Activated T-helper 1 cell treated with anti-CD3 and anti-CD28 coated beads, Interleukin-12 subunit alpha, Interleukin-12 subunit beta, Interleukin-2, Interleukin-4 antibody, amounts not matched to agents 30 ng/mL and 10 ng/mL and 1 ng/mL, durations not matched to agents 14 hours and 24 hours and 36 hours (primary cell): ENCODE measurements around the gene PICALM. TPM values are rescaled to one million over a fixed set of nuclear protein-coding genes. Genes with fewer than 3 reads are reported as not detected.
A peak's percentile ranks its signal among the peaks of the same experiment; 100 is the strongest.

Experiments used
- DNase-seq: peaks from one replicate; pipeline ENCODE4 v3.0.0; 2021; ENCODE audit warnings: low spot score
- H3K27ac Mint-ChIP-seq: one replicate; pipeline ENCODE4 v1.8.0; 2021; ENCODE audit warnings: mild to moderate bottlenecking, mixed read lengths
- H3K27me3 Mint-ChIP-seq: one replicate; pipeline ENCODE4 v1.8.0; 2022; ENCODE audit warnings: mild to moderate bottlenecking, moderate library complexity, mixed read lengths; ENCODE audit not compliant: insufficient read depth
- H3K36me3 Mint-ChIP-seq: one replicate; pipeline ENCODE4 v1.8.0; 2021; ENCODE audit warnings: low read depth, mixed read lengths
- H3K4me1 Mint-ChIP-seq: one replicate; pipeline ENCODE4 v1.8.0; 2021; ENCODE audit warnings: low read depth, mixed read lengths
- H3K4me3 Mint-ChIP-seq: one replicate; pipeline ENCODE4 v1.8.0; 2021; ENCODE audit warnings: mild to moderate bottlenecking, moderate library complexity, mixed read lengths
- H3K9me3 Mint-ChIP-seq: one replicate; pipeline ENCODE4 v1.8.0; 2021; ENCODE audit warnings: mixed read lengths
- intact Hi-C: fragments of 100-400 bp; cut with micrococcal nuclease; formaldehyde crosslinking; loops from one replicate; pipeline ENCODE4 v1.15.1; 2024
- total RNA-seq: library from RNA; stranded (reverse); gene quantifications from 2 replicates; pipeline ENCODE4 v1.2.3, GENCODE V29; 2022

The PICALM gene
- total RNA-seq, 1 donor from 2014 or later: 177 TPM

DNA sequence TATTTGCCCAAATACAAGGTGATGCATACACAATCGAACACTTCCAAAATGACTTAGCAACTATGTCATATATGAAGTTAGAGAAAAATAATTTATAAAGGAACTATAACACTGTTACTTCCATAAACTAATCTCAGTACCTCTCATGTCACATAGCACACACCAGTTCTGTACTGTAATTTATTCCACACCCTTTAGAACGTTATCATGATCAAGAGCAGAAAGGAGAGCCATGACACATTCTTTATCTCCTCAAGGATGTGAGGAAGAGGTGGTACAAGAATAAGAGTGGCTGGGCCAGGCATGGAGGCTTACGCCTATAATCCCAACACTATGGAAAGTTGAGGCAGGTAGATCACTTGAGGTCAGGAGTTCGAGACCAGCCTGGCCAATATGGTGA lies 31.1 kb downstream of the PICALM start:
- no peaks in the 10 kb centered on the region for H3K9me3 Mint-ChIP-seq
- peak overlapping the region; percentile 6 for H3K27ac Mint-ChIP-seq
- H3K4me3 Mint-ChIP-seq: no peak overlapping the region
- H3K36me3 Mint-ChIP-seq: peaks cover 5% of the 10 kb centered on the region
- DNase-seq: no peak
- peaks cover 44% of the 10 kb centered on the region for H3K4me1 Mint-ChIP-seq
- H3K27me3 Mint-ChIP-seq: no peaks in the 10 kb centered on the region
- intact Hi-C loops: no loop called here

DNA sequence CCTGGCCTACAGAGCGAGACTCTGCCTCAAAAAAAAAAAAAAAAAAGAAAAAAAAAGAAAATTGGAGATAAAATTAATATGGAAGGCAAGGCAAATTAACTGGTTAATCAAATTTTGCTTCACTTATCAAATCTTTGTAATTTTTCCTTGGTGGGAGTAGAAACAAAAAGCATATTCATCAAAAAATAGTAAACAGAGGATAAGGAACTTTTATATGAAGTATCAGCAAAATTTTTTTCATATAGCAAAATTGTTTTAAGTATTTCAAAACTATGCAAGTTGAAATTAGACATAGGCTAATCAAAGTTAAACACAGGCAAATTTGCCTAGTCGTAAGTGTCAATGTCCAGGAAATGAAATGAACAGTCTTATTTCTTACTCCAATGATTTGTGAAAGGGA lies 33.0 kb downstream of the PICALM start:
- no peak overlapping the region for H3K4me3 Mint-ChIP-seq
- H3K4me1 Mint-ChIP-seq: peaks cover 41% of the 10 kb centered on the region

DNA sequence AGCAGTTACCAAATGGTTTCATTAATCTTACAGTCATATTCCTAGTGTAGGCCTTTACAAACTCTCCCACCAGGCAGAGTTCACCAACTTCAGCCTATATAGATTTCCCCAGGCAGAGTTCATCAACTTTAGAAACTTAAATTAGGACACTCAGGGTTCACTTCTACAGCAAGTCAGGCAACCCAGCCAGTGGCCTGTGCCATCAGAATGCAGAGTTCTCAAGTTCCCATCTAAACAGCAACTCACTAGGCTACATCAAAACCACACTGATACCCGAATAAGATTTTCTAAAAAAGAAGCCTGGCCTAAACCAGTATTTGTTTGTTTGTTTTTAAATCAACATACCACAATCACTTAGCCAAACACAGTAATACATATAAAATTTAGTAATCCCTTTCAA lies 33.7 kb downstream of the PICALM start:
- Mint-ChIP-seq H3K4me3 (no peak overlapping the region), H3K27ac (no peak overlapping the region), H3K4me1 (peaks cover 40% of the 10 kb centered on the region), H3K36me3 (peaks cover 14% of the 10 kb centered on the region), H3K9me3 (no peaks in the 10 kb centered on the region), H3K27me3 (no peaks in the 10 kb centered on the region)
- DNase-seq: no peak
- intact Hi-C loops: no loop called here

More for the DNA sequence above, 33.0 kb downstream of the PICALM start:
- intact Hi-C loops: no loop called here
- Mint-ChIP-seq H3K36me3 (peaks cover 10% of the 10 kb centered on the region), H3K27me3 (no peaks in the 10 kb centered on the region), H3K27ac (no peak overlapping the region), H3K9me3 (no peaks in the 10 kb centered on the region)
- DNase-seq: no peak

DNA sequence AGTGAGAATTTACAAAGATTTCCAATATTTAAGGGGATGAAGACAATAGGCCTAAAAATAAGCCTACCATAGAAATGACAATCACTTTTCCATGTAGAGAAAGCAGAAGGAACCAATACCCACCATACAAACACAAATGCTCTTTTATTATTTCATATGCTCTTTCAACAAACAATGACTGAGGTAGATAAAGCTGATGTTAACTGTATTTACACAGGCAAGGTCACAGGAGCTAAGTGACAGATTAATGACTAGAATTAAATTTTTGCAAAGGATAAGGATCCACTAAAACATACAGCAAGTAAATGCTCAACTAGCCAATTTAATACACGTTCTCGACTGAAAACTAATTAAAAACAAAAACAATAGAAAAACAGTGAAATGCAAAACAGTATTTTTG lies 34.2 kb downstream of the PICALM start:
- intact Hi-C loops: loop anchor here (1.0 kb wide), 1 partner anchor 8 kb away; no protein-coding TSS in a partner anchor
- no peak for DNase-seq
- H3K4me3 Mint-ChIP-seq: no peak overlapping the region
- H3K9me3 Mint-ChIP-seq: no peaks in the 10 kb centered on the region
- H3K36me3 Mint-ChIP-seq: peaks cover 15% of the 10 kb centered on the region
- peaks cover 36% of the 10 kb centered on the region for H3K4me1 Mint-ChIP-seq
- H3K27me3 Mint-ChIP-seq: no peaks in the 10 kb centered on the region
- H3K27ac Mint-ChIP-seq: no peak overlapping the region

DNA sequence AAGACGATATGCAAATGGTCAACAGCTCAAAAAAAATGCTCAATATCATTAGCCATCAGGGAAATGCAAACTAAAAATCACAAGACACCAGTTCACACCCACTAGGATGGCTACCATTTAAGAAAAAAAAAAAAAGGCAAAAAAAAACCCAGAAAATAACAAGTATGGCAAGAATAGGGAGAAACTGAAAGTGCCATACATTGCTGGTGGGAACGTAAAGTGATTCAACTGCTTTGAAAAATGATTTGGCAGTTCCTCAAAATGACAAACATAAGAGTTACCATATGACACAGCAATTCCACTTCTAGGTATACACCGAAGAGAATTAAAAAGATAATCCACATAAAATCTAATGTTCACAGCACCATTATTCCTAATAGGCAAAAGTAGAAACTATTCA lies 47.5 kb downstream of the PICALM start:
- Mint-ChIP-seq H3K4me1 (peaks cover 56% of the 10 kb centered on the region), H3K27me3 (no peaks in the 10 kb centered on the region), H3K36me3 (peaks cover 60% of the 10 kb centered on the region), H3K4me3 (no peak overlapping the region), H3K9me3 (no peaks in the 10 kb centered on the region), H3K27ac (peak overlapping the region; percentile 75)
- intact Hi-C loops: loop anchor here (2.0 to 5.0 kb wide), 2 partner anchors 15 to 74 kb away; no protein-coding TSS in a partner anchor
- no peak for DNase-seq

DNA sequence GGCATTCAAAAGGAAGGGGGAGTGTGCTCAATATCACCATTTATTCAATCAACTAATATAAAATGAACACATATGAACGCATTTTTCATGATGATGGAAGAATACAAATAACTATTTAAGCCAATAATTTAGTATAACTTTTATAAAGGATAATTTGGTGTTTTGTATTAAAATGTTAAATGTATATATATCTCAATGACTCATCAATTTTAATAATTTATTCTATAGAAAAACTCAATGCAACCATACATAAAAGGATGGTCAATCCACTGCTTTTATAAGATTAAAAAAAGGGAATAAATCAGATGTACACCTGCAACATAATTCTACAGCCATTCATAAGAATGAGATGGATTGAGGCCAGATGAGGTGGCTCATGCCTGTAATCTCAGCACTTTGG lies 50.6 kb downstream of the PICALM start:
- Mint-ChIP-seq H3K27ac (no peak overlapping the region), H3K4me3 (no peak overlapping the region), H3K4me1 (peaks cover 59% of the 10 kb centered on the region), H3K27me3 (no peaks in the 10 kb centered on the region), H3K9me3 (no peaks in the 10 kb centered on the region), H3K36me3 (peaks cover 53% of the 10 kb centered on the region)
- no peak for DNase-seq
- intact Hi-C loops: no loop called here

DNA sequence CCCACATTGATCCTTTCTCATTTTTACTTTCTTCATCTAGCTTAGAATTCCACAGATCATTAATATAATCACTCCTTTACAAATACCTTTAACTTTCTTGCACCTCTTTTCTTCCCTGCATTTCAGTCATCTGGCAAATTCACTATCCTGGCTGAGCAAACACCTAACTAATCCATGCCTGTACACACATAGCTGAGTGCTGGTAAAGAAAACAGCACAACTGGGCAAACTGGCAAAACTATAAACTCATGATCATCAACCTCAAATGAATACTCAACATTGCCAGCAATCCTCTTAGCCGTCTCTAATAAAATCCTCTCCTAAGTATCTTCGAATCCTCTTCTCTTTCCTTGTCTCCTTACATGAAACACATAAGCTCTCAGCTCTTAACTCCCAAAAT lies 52.4 kb downstream of the PICALM start:
- Mint-ChIP-seq H3K27me3 (no peaks in the 10 kb centered on the region), H3K27ac (peak overlapping the region; percentile 63), H3K4me3 (no peak overlapping the region), H3K4me1 (peaks cover 41% of the 10 kb centered on the region), H3K9me3 (no peaks in the 10 kb centered on the region), H3K36me3 (peaks cover 39% of the 10 kb centered on the region)
- no peak for DNase-seq
- intact Hi-C loops: no loop called here

DNA sequence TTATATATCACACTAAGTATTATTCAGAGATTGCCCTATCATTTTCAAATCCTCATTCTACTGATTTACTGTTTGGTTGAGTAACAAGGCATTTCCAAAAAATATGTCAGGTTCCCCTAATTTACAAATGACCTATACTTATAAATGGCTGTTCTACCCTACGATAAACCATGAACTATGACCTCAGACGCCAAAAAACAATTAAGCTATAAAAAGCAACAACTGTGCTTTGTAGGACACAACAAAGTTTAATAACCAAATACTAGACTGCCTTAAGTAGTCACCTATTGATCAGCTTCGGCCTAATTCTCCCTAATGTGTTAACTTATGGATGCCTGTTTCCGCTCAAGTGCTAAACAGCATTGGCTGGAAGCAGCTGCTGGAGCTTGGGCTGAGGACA lies 53.2 kb downstream of the PICALM start:
- no peaks in the 10 kb centered on the region for H3K27me3 Mint-ChIP-seq
- peaks cover 34% of the 10 kb centered on the region for H3K4me1 Mint-ChIP-seq
- intact Hi-C loops: no loop called here
- DNase-seq: no peak
- no peaks in the 10 kb centered on the region for H3K9me3 Mint-ChIP-seq
- peak overlapping the region; percentile 63 for H3K27ac Mint-ChIP-seq
- H3K4me3 Mint-ChIP-seq: no peak overlapping the region
- H3K36me3 Mint-ChIP-seq: peaks cover 36% of the 10 kb centered on the region

DNA sequence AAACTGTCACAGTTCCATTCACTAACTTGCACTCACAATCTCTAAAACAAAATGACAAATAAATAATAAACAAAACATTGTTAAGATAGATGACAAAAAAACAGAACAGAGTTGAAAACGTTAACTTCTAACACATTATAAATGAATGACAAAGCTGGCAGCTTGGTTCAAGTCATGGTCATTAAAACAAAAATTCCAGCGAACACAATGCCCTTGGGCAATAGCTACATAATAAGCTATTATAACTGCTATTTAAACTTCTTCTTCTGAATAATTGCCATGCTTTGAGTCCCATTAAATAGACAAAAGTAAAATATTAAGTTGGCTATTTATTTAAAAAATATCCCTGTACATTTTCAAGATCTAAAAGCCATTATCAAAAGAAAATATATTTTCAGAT lies 54.7 kb downstream of the PICALM start:
- Mint-ChIP-seq H3K36me3 (peaks cover 35% of the 10 kb centered on the region), H3K27ac (no peak overlapping the region), H3K4me1 (peaks cover 34% of the 10 kb centered on the region), H3K4me3 (no peak overlapping the region), H3K27me3 (no peaks in the 10 kb centered on the region), H3K9me3 (no peaks in the 10 kb centered on the region)
- DNase-seq: no peak
- intact Hi-C loops: loop anchor here (5.0 kb wide), 1 partner anchor 37 kb away; no protein-coding TSS in a partner anchor

DNA sequence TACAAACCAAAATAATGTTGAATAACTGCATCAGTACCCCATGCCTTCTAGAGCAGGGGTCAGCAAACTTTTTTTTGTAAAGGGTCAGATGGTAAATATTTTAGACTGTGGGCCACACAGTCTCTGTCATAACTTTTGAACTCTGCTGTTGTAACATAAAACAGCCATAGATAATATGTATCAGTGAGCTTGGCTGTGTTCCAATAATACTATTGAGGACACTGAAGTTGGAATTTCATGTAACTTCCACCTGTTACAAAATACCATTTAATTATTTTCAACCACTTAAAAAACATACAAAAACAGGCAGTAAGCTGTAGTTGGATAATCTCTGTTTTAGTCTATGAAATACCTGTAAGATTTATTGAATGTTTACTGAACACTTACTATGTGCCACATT lies 55.2 kb downstream of the PICALM start:
- no peaks in the 10 kb centered on the region for H3K9me3 Mint-ChIP-seq
- no peak overlapping the region for H3K27ac Mint-ChIP-seq
- no peak overlapping the region for H3K4me3 Mint-ChIP-seq
- no peak for DNase-seq
- H3K27me3 Mint-ChIP-seq: no peaks in the 10 kb centered on the region
- intact Hi-C loops: loop anchor here (5.0 kb wide), 1 partner anchor 36 kb away; no protein-coding TSS in a partner anchor
- peaks cover 34% of the 10 kb centered on the region for H3K4me1 Mint-ChIP-seq
- H3K36me3 Mint-ChIP-seq: peaks cover 35% of the 10 kb centered on the region

DNA sequence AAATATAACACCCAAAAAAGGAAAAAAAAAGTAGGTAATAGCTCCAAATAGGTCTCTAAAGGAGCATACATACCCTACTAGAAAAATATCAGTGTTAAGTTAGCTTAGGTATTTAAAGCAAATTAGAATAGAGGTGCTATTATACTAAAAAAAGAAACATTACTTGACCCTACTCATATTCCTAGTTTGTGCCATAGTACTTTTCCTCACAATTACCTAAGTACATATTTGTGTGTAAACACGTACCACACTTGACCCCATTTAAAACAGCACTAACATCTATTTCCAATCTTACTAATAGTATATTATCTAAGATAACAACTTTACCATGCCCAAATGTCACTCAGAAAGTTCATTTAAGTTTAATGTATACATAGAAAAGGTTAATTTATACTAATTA lies 57.7 kb downstream of the PICALM start:
- Mint-ChIP-seq H3K36me3 (peaks cover 46% of the 10 kb centered on the region), H3K4me3 (no peak overlapping the region), H3K4me1 (peaks cover 32% of the 10 kb centered on the region), H3K27me3 (no peaks in the 10 kb centered on the region), H3K9me3 (no peaks in the 10 kb centered on the region), H3K27ac (no peak overlapping the region)
- DNase-seq: no peak
- intact Hi-C loops: loop anchor here (5.0 kb wide), 1 partner anchor 34 kb away; no protein-coding TSS in a partner anchor

DNA sequence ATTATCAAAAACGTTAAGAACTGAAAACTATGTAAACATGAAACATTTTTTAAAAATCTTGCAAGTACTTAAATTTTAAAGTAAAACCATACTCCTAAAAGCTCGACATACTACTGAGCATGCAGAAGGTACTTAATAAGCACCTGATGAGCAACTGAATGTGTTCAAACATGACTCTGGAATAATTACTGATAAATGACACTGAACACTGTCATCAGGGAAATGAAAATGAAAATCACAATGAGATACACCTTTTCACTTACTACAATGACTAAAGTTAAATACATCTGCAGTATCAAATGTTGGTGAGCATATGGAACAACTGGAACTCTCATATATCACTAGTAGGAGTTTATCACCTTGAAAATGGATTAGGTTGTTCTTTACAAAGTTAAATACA lies 65.2 kb downstream of the PICALM start:
- Mint-ChIP-seq H3K4me3 (no peak overlapping the region), H3K27me3 (no peaks in the 10 kb centered on the region), H3K36me3 (peaks cover 50% of the 10 kb centered on the region), H3K9me3 (no peaks in the 10 kb centered on the region), H3K4me1 (peaks cover 19% of the 10 kb centered on the region), H3K27ac (no peak overlapping the region)
- intact Hi-C loops: loop anchor here (5.0 kb wide), 1 partner anchor 36 kb away; no protein-coding TSS in a partner anchor
- DNase-seq: no peak

DNA sequence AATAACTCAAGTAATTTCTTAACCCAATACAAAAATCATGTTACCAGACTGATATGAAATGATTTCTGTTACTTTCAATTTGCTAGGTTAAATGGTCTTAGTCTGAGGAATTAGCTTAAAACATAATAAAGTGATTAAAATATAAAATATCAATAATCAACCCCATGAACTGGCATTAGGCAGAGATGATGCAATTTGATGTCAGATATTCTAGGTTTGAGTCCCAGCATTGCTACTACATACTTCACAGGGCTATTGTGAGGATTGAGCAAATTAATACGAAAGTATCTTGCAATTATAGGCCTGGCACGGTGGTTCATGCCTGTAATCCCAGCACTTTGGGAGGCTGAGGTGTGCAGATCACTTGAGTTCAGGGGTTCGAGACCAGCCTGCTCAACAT lies 66.5 kb downstream of the PICALM start:
- intact Hi-C loops: loop anchor here (5.0 kb wide), 1 partner anchor 35 kb away; no protein-coding TSS in a partner anchor

DNA sequence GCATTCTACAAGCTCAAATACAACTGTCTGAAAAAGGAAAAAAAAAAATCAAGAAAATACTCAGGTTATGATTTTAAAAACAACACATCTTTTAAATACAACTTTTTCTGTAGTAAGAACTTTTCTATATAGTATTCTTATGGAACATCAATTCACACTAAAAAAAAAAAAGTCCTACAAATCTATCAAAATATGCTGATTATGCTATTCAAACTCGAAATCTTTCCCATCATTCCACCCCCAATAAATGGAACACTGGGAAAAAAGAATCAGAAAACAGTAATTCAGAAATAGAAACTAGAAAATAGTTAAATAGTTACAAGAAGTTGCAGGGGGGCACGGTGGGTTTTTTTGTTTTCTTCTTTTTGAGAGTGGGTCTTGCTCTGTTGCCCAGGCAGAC lies 77.4 kb downstream of the PICALM start:
- no peaks in the 10 kb centered on the region for H3K27me3 Mint-ChIP-seq
- DNase-seq: no peak
- H3K4me3 Mint-ChIP-seq: no peak overlapping the region
- H3K9me3 Mint-ChIP-seq: no peaks in the 10 kb centered on the region
- intact Hi-C loops: no loop called here
- peaks cover 31% of the 10 kb centered on the region for H3K4me1 Mint-ChIP-seq
- no peak overlapping the region for H3K27ac Mint-ChIP-seq
- H3K36me3 Mint-ChIP-seq: peaks cover 26% of the 10 kb centered on the region

More for the DNA sequence above, 66.5 kb downstream of the PICALM start:
- H3K4me1 Mint-ChIP-seq: peaks cover 11% of the 10 kb centered on the region
- H3K36me3 Mint-ChIP-seq: peaks cover 46% of the 10 kb centered on the region
- no peaks in the 10 kb centered on the region for H3K27me3 Mint-ChIP-seq
- H3K9me3 Mint-ChIP-seq: no peaks in the 10 kb centered on the region
- no peak overlapping the region for H3K27ac Mint-ChIP-seq
- no peak overlapping the region for H3K4me3 Mint-ChIP-seq
- no peak for DNase-seq
